ENCODE results near the gene DNAH2. TPM values are rescaled to one million over a fixed set of nuclear protein-coding genes. Genes with fewer than 3 reads are reported as not detected.

The DNAH2 gene
- total and polyA plus RNA-seq, 2 of the 4 experiments (the other 2 are of a cell fraction), result under 0.01 to 0.02 TPM

- Histone ChIP-seq H2BK5ac (ENCODE audit: low read depth, low read length, poor library complexity, severe bottlenecking) (peak overlapping the region; percentile 95), H3K36me3 (ENCODE audit: control insufficient read depth, insufficient read depth, low read length) (no peaks in the 10 kb centered on the region), H2AK5ac (ENCODE audit: low read depth, low read length) (peak overlapping the region; percentile 95), H3K9ac (ENCODE audit: low read depth, low read length) (peak overlapping the region; percentile 96), H3K9me3 (ENCODE audit: control insufficient read depth, insufficient read depth, low read length) (no peaks in the 10 kb centered on the region), H4K5ac (ENCODE audit: low read depth, low read length) (peak overlapping the region; percentile 98), H4K20me1 (ENCODE audit: insufficient read depth, low read length) (peaks cover 4% of the 10 kb centered on the region), H3K79me1 (ENCODE audit: low read depth in 1 of 2, low read length in 2 of 2) (peaks cover 15 to 61% of the 10 kb centered on the region in 2 experiments), H4K91ac (ENCODE audit: insufficient read depth, low read depth, low read length) (peak overlapping the region; percentile 93), H3K4me2 (ENCODE audit: low read depth, low read length) (peak overlapping the region; percentile 93), H2BK15ac (ENCODE audit: low read depth, low read length) (peak overlapping the region; percentile 20; the same call in 1 of the 3 replicates), H3K4me1 (ENCODE audit: control insufficient read depth, insufficient read depth, low read length) (no peaks in the 10 kb centered on the region), H3K23ac (ENCODE audit: low read depth, low read length) (peak overlapping the region; percentile 98), H3K4ac (ENCODE audit: low read depth, low read length) (peak overlapping the region; percentile 97), H3K9me1 (ENCODE audit: insufficient read depth, low read length) (no peaks in the 10 kb centered on the region), H2AFZ (replicated peaks; ENCODE audit: low read length, poor library complexity) (peak overlapping the region; percentile 94), H3K18ac (ENCODE audit: low read depth, low read length) (peak overlapping the region; percentile 86), H4K8ac (ENCODE audit: low read depth in 2 of 2, low read length in 2 of 2) (peak overlapping the region; percentile 86 to 95), H2BK20ac (ENCODE audit: low read depth, low read length) (peak overlapping the region; percentile 55), H2BK120ac (ENCODE audit: low read depth, low read length) (peak overlapping the region; percentile 88), H3K56ac (ENCODE audit: extremely low read depth, insufficient read depth, low read length) (peak overlapping the region; percentile 99), H2AK9ac (replicated peaks; ENCODE audit: low read depth, low read length, poor library complexity) (peak overlapping the region; percentile 95), H3K4me3 (ENCODE audit: insufficient read depth, low read depth, low read length) (peak overlapping the region; percentile 60), H3K27ac (ENCODE audit: insufficient read depth, low read length) (peak overlapping the region; percentile 96), H3K27me3 (ENCODE audit: control insufficient read depth, insufficient read depth, low read length) (no peaks in the 10 kb centered on the region), H3K14ac (replicated peaks; ENCODE audit: low read depth, low read length) (peak overlapping the region; percentile 95)
- TSS peak; percentile 91 for BruUV-seq (replicated peaks)
- DNase-seq (peak; percentile 73), ATAC-seq (ENCODE audit: low read depth) (peak; percentile 48)
- ChIA-PET POLR2A (ENCODE audit: unreplicated experiment) (interaction anchor here (0.5 to 3.0 kb wide), 6 partner anchors 58 to 137 kb away, joined by 3 to 9 read pairs (median 4); partner anchors contain the start of gene SAT2), CTCF (interaction anchor here (0.6 to 4.1 kb wide), 6 partner anchors 18 to 461 kb away, joined by 3 to 27 read pairs (median 6); partner anchors contain the start of genes EFNB3, FXR2 and SHBG)
- dilution Hi-C loops (cut with HindIII; ENCODE audit: low sequenced_read_pairs, unreplicated experiment) (no loop called here), intact Hi-C loops (cut with micrococcal nuclease) (loop anchor here (2.0 to 5.0 kb wide), 2 partner anchors 72 to 204 kb away; partner anchors contain the start of genes FXR2, POLR2A and SLC35G6), in situ Hi-C loops (cut with MboI; ENCODE audit: low sequenced_read_pairs) (no loop called here)
- 0% methylated on average over 8 of the region's 30 CpGs; no CpG with 5 or more reads in 1 of the 2 experiments for WGBS, 2 experiments (ENCODE audit: extremely low coverage in 2 of 2, insufficient read length in 1 of 2)
- peak; percentile 98; the same call in 1 of the 2 replicates for TF ChIP-seq CHD1 (IDR thresholded peaks at IDR 0.05; ENCODE audit: low read depth, low read length)
- no peak for TF ChIP-seq RCOR1 (IDR thresholded peaks at IDR 0.05; ENCODE audit: insufficient replicate concordance, low read length)
- TF ChIP-seq RAD21 (IDR thresholded peaks at IDR 0.05; ENCODE audit: low read length), result no peak
- peak; percentile 98 for TF ChIP-seq BHLHE40 (IDR thresholded peaks at IDR 0.05; ENCODE audit: low read depth, low read length)
- no peak for TF ChIP-seq ELK1 (IDR thresholded peaks at IDR 0.05; ENCODE audit: borderline replicate concordance, low read depth, low read length)
- TF ChIP-seq MAFK (IDR thresholded peaks at IDR 0.05; ENCODE audit: low read depth, low read length), result no peak
- peak; percentile 76; the same call in 1 of the 2 replicates for TF ChIP-seq CEBPB (IDR thresholded peaks at IDR 0.05; ENCODE audit: low read depth, low read length)
- TF ChIP-seq, protein P1, sequence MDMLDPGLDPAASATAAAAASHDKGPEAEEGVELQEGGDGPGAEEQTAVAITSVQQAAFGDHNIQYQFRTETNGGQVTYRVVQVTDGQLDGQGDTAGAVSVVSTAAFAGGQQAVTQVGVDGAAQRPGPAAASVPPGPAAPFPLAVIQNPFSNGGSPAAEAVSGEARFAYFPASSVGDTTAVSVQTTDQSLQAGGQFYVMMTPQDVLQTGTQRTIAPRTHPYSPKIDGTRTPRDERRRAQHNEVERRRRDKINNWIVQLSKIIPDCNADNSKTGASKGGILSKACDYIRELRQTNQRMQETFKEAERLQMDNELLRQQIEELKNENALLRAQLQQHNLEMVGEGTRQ (IDR thresholded peaks at IDR 0.05; ENCODE audit: low read depth, low read length), result no peak
- no peak for TF ChIP-seq RFX5 (IDR thresholded peaks at IDR 0.05; ENCODE audit: low read depth, low read length)
- TF ChIP-seq MAZ (IDR thresholded peaks at IDR 0.05; ENCODE audit: borderline replicate concordance, low read depth, low read length), result no peak
- no peak for TF ChIP-seq NFE2L2 (IDR thresholded peaks at IDR 0.05; ENCODE audit: low read depth, low read length)
- TF ChIP-seq FOS (IDR thresholded peaks at IDR 0.05; ENCODE audit: low read depth, low read length), result no peak
- no peak for TF ChIP-seq SMC3 (IDR thresholded peaks at IDR 0.05; ENCODE audit: low read depth, low read length)
- no peak for TF ChIP-seq MXI1 (IDR thresholded peaks at IDR 0.05; ENCODE audit: borderline replicate concordance, low read depth, low read length)
- peak; percentile 94 for TF ChIP-seq POLR2A (IDR thresholded peaks at IDR 0.05; ENCODE audit: low read depth, low read length)
Observed at GRCh38 chr17:7686222-7687071, 31.1 kb upstream of the DNAH2 start.
